PC-3 (cell line): ENCODE data around the gene ZFHX3. TPM values are rescaled to one million over a fixed set of nuclear protein-coding genes. Genes with fewer than 3 reads are reported as not detected.

Experiments used
- ATAC-seq: fragments of 200-7000 bp; cut with Tn5 transposase; 2 replicates; pipeline ENCODE4 v1.9.1; 2020; ENCODE audit warnings: mild to moderate bottlenecking, moderate library complexity
- BruUV-seq: library from RNA; stranded (reverse); fragments of 400-500 nt; replicated peaks from 2 replicates; lab custom pipeline; 2021; lab: Mats Ljungman, UMichigan
- CTCF ChIA-PET: fragments of 300-600 bp; sonication (Branson Sonifier 250); formaldehyde crosslinking; loops from one replicate; lab custom pipeline; 2022; ENCODE audit warnings: antibody characterized with exemption; lab: Charles Lee
- POLR2A ChIA-PET: fragments of 300-600 bp; sonication (Branson Sonifier 250); formaldehyde crosslinking; loops from one replicate; lab custom pipeline; 2022; ENCODE audit warnings: antibody characterized with exemption; ENCODE audit not compliant: unreplicated experiment; lab: Charles Lee
- DNase-seq: peaks from one replicate; pipeline ENCODE4 v3.0.0-alpha.2; 2015
- H2AFZ ChIP-seq: fragments of 300-600 bp; sonication (generic); 2 replicates; pipeline ENCODE4 v1.6.0; 2016; ENCODE audit warnings: antibody characterized with exemption, low read length
- H3F3A ChIP-seq: fragments of 300-600 bp; sonication (generic); one replicate; pipeline ENCODE4 v1.6.0; 2017; ENCODE audit warnings: antibody characterized with exemption, low read length, control low read depth, mild to moderate bottlenecking; ENCODE audit not compliant: unreplicated experiment
- H3K27ac ChIP-seq: fragments of 300-600 bp; sonication (generic); 2 replicates; pipeline ENCODE4 v1.5.1; 2016; ENCODE audit warnings: mild to moderate bottlenecking, low read length
- H3K27me3 ChIP-seq: fragments of 300-600 bp; sonication (generic); 2 replicates; pipeline ENCODE4 v1.6.1; 2016; ENCODE audit warnings: low read length, mixed read lengths
- H3K36me3 ChIP-seq: fragments of 300-600 bp; sonication (generic); 2 replicates; pipeline ENCODE4 v1.6.1; 2016; ENCODE audit warnings: low read depth, mixed run types, low read length, mixed read lengths
- H3K4me1 ChIP-seq: fragments of 300-600 bp; sonication (generic); 2 replicates; pipeline ENCODE4 v1.5.1; 2016; ENCODE audit warnings: low read length; ENCODE audit not compliant: insufficient read depth
- H3K4me2 ChIP-seq: fragments of 300-600 bp; sonication (generic); 2 replicates; pipeline ENCODE4 v1.6.0; 2016; ENCODE audit warnings: low read length
- H3K4me3 ChIP-seq: fragments of 300-600 bp; sonication (generic); 2 replicates; pipeline ENCODE4 v1.5.1; 2016; ENCODE audit warnings: mild to moderate bottlenecking, low read length, mixed read lengths
- H3K79me2 ChIP-seq: fragments of 300-600 bp; sonication (generic); 2 replicates; pipeline ENCODE4 v1.6.1; 2017; ENCODE audit warnings: low read length, mixed read lengths
- H3K9ac ChIP-seq: fragments of 300-600 bp; sonication (generic); 2 replicates; pipeline ENCODE4 v1.6.0; 2016; ENCODE audit warnings: mild to moderate bottlenecking, low read length
- H3K9me2 ChIP-seq: fragments of 300-600 bp; sonication (generic); replicated peaks from 2 replicates; pipeline ENCODE4 v1.6.1; 2016; ENCODE audit warnings: mixed run types, low read length, mixed read lengths
- H3K9me3 ChIP-seq: fragments of 300-600 bp; sonication (generic); 2 replicates; pipeline ENCODE4 v1.6.1; 2016; ENCODE audit warnings: low read length, mixed read lengths
- H4K20me1 ChIP-seq: fragments of 300-600 bp; sonication (generic); 2 replicates; pipeline ENCODE4 v1.6.1; 2016; ENCODE audit warnings: low read length, mixed read lengths
- EZH2 ChIP-seq: fragments of 300-600 bp; sonication (generic); IDR thresholded peaks from one replicate; pipeline ENCODE4 v1.6.1; 2017; ENCODE audit warnings: antibody characterized with exemption, mild to moderate bottlenecking, low read length; ENCODE audit not compliant: unreplicated experiment
- EZH2phosphoT487 ChIP-seq: fragments of 300-600 bp; sonication (generic); IDR thresholded peaks from 2 replicates; pipeline ENCODE4 v1.6.1; 2018; ENCODE audit warnings: mild to moderate bottlenecking, antibody characterized with exemption, low read length, borderline replicate concordance
- intact Hi-C: fragments of 100-400 bp; cut with micrococcal nuclease; formaldehyde crosslinking; loops from 2 replicates; pipeline ENCODE4 v1.9.0; 2023
- total RNA-seq: library from RNA; depleted of rRNA; stranded (reverse); fragments of >200 nt; gene quantifications from 2 replicates; pipeline ENCODE4 v1.2.3, GENCODE V29; 2014
- TF ChIP-seq, protein P1 (sequence below): fragments of 300-600 bp; sonication (generic); conservative IDR thresholded peaks from 2 replicates; pipeline ENCODE4 v1.5.1; 2017; ENCODE audit warnings: antibody characterized with exemption, low read depth, mild to moderate bottlenecking, low read length

ZFHX3 gene
- total RNA-seq, 1 experiment from 2014 or later = 3.5 TPM

DNA sequence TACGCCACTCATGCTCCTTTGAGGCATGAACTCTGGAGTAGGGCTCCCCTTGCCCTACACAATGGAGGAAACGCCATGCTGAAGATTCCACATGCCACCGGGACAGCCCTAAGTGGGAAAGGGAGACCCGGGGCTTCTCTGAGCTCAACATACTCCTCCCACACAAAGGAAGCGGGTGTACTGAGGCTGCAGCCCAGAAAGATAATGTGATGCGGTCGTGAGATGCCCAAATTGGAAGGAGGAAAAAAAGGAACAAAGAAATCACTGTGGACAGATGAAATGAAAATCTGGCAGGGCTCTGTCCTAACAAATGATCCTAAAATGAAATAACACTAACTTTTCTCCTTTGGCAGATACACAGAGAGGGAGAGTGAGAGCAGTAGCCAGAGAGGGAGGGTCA lies 182.1 kb downstream of the ZFHX3 start:
- DNase-seq (no peak), ATAC-seq (no peak)
- no TSS peak for BruUV-seq
- H3K4me2 ChIP-seq = no peak overlapping the region
- no peaks in the 10 kb centered on the region for H3K9me2 ChIP-seq
- no peak overlapping the region for H2AFZ ChIP-seq
- H3K27me3 ChIP-seq = no peaks in the 10 kb centered on the region
- no peaks in the 10 kb centered on the region for H3F3A ChIP-seq
- H3K79me2 ChIP-seq = no peaks in the 10 kb centered on the region
- ChIA-PET POLR2A (no interaction called here), CTCF (no interaction called here)
- H3K4me3 ChIP-seq = no peak overlapping the region
- no peaks in the 10 kb centered on the region for H3K36me3 ChIP-seq
- no peaks in the 10 kb centered on the region for H3K9me3 ChIP-seq
- no peak overlapping the region for H3K27ac ChIP-seq
- intact Hi-C loops = no loop called here
- H3K9ac ChIP-seq = no peak overlapping the region
- no peaks in the 10 kb centered on the region for H3K4me1 ChIP-seq
- TF ChIP-seq, protein P1, sequence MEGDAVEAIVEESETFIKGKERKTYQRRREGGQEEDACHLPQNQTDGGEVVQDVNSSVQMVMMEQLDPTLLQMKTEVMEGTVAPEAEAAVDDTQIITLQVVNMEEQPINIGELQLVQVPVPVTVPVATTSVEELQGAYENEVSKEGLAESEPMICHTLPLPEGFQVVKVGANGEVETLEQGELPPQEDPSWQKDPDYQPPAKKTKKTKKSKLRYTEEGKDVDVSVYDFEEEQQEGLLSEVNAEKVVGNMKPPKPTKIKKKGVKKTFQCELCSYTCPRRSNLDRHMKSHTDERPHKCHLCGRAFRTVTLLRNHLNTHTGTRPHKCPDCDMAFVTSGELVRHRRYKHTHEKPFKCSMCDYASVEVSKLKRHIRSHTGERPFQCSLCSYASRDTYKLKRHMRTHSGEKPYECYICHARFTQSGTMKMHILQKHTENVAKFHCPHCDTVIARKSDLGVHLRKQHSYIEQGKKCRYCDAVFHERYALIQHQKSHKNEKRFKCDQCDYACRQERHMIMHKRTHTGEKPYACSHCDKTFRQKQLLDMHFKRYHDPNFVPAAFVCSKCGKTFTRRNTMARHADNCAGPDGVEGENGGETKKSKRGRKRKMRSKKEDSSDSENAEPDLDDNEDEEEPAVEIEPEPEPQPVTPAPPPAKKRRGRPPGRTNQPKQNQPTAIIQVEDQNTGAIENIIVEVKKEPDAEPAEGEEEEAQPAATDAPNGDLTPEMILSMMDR = no peak
- TF ChIP-seq EZH2phosphoT487 = no peak
- TF ChIP-seq EZH2 = no peak
- no peaks in the 10 kb centered on the region for H4K20me1 ChIP-seq

DNA sequence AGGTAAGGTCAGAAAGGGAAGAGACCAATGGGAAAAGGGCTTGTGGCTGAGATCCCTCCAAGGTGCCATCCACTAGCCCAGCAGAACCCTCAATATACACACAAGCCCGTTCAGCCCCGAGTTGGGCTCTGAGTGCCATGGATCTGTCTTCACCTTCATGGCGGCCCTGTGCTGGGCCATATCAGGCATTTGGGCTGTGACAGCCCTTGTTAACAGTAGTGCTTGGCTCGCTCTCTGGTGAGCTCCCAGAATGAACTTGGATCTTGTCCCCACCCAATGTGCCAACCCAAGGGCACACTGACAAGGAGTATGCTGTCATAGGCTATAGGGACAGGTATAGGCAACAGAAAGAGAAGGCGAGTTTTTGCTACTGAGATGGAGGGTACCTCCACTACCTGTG lies 182.7 kb downstream of the ZFHX3 start:
- H3K9ac ChIP-seq = no peak overlapping the region
- POLR2A ChIA-PET = no interaction called here
- TF ChIP-seq, protein P1 = no peak
- TF ChIP-seq EZH2phosphoT487 (no peak), EZH2 (no peak)
- H3F3A ChIP-seq = no peaks in the 10 kb centered on the region
- no peaks in the 10 kb centered on the region for H3K9me3 ChIP-seq
- no peak for ATAC-seq
- no peak overlapping the region for H2AFZ ChIP-seq
- H3K9me2 ChIP-seq = no peaks in the 10 kb centered on the region
- CTCF ChIA-PET = no interaction called here
- H3K36me3 ChIP-seq = no peaks in the 10 kb centered on the region
- no peaks in the 10 kb centered on the region for H3K4me1 ChIP-seq
- no peak for DNase-seq
- no TSS peak for BruUV-seq
- no peak overlapping the region for H3K4me3 ChIP-seq
- H3K4me2 ChIP-seq = no peak overlapping the region
- H3K27me3 ChIP-seq = no peaks in the 10 kb centered on the region
- no peak overlapping the region for H3K27ac ChIP-seq
- H3K79me2 ChIP-seq = no peaks in the 10 kb centered on the region
- intact Hi-C loops = no loop called here
- H4K20me1 ChIP-seq = no peaks in the 10 kb centered on the region

GRCh38 chr16:72864130-72864833 lies 183.6 kb downstream of the ZFHX3 start:
- intact Hi-C loops = no loop called here
- H3K36me3 ChIP-seq = no peaks in the 10 kb centered on the region
- H3K9me3 ChIP-seq = no peaks in the 10 kb centered on the region
- H3K4me1 ChIP-seq = no peaks in the 10 kb centered on the region
- H3K4me3 ChIP-seq = no peak overlapping the region
- no peaks in the 10 kb centered on the region for H3K9me2 ChIP-seq
- no peaks in the 10 kb centered on the region for H3K27me3 ChIP-seq
- H3K79me2 ChIP-seq = no peaks in the 10 kb centered on the region
- no TSS peak for BruUV-seq
- CTCF ChIA-PET = no interaction called here
- no peak overlapping the region for H3K9ac ChIP-seq
- TF ChIP-seq EZH2phosphoT487 (no peak), EZH2 (no peak)
- TF ChIP-seq, protein P1 = no peak
- H4K20me1 ChIP-seq = no peaks in the 10 kb centered on the region
- DNase-seq = no peak
- no peak overlapping the region for H2AFZ ChIP-seq
- ATAC-seq = no peak
- POLR2A ChIA-PET = no interaction called here
- no peak overlapping the region for H3K4me2 ChIP-seq
- no peaks in the 10 kb centered on the region for H3F3A ChIP-seq
- H3K27ac ChIP-seq = no peak overlapping the region
